Fibroblast of lung (primary cell): ENCODE measurements around the gene TPPP. TPM values are rescaled to one million over a fixed set of nuclear protein-coding genes. Genes with fewer than 3 reads are reported as not detected.

ENCODE experiments used
- DNase-seq, 2 donors: peaks; one replicate each; pipeline versions ENCODE4 v3.0.0 to v3.0.0-alpha.2; 2010; ENCODE audit warnings: low read depth in 2 of 2
- H2AFZ ChIP-seq: 2 replicates; pipeline ENCODE4 v1.5.1; 2012; ENCODE audit warnings: low read length, control low read depth, inconsistent platforms
- H3K27ac ChIP-seq: 2 replicates; pipeline ENCODE4 v1.5.1; 2011; ENCODE audit warnings: low read length, control low read depth; ENCODE audit not compliant: insufficient read depth
- H3K27me3 ChIP-seq: 2 replicates; pipeline ENCODE4 v1.5.1; 2011; ENCODE audit warnings: mild to moderate bottlenecking, low read length; ENCODE audit not compliant: control insufficient read depth, insufficient read depth
- H3K36me3 ChIP-seq: 2 replicates; pipeline ENCODE4 v1.5.1; 2011; ENCODE audit warnings: low read length; ENCODE audit not compliant: control insufficient read depth, insufficient read depth
- H3K4me1 ChIP-seq: 2 replicates; pipeline ENCODE4 v1.5.1; 2011; ENCODE audit warnings: low read length; ENCODE audit not compliant: control insufficient read depth, insufficient read depth; ENCODE audit errors: extremely low read depth
- H3K4me2 ChIP-seq: 2 replicates; pipeline ENCODE4 v1.5.1; 2011; ENCODE audit warnings: low read length, control low read depth; ENCODE audit not compliant: insufficient read depth; ENCODE audit errors: extremely low read depth
- H3K4me3 ChIP-seq, 4 experiments: fragments of 200-600 bp in 1 of 4; sonication (generic) in 1 of 4; replicated peaks in 1 of 4; 2 replicates each; pipeline ENCODE4 v1.5.1; 2011 to 2016; ENCODE audit warnings: low read length in 4 of 4, low read depth in 3 of 4, mild to moderate bottlenecking in 3 of 4, control low read depth in 2 of 4, inconsistent platforms in 1 of 4, mixed read lengths in 1 of 4; ENCODE audit not compliant: insufficient read depth in 1 of 4; ENCODE audit errors: control extremely low read depth in 1 of 4
- H3K79me2 ChIP-seq: 2 replicates; pipeline ENCODE4 v1.5.1; 2012; ENCODE audit warnings: mild to moderate bottlenecking, low read length, inconsistent platforms; ENCODE audit not compliant: control insufficient read depth, insufficient read depth
- H3K9ac ChIP-seq: 2 replicates; pipeline ENCODE4 v1.5.1; 2011; ENCODE audit warnings: mild to moderate bottlenecking, low read length, control low read depth; ENCODE audit not compliant: insufficient read depth
- H3K9me3 ChIP-seq: 2 replicates; pipeline ENCODE4 v1.5.1; 2012; ENCODE audit warnings: low read depth, low read length; ENCODE audit not compliant: control insufficient read depth, insufficient read depth
- H4K20me1 ChIP-seq: 2 replicates; pipeline ENCODE4 v1.5.1; 2011; ENCODE audit warnings: low read length; ENCODE audit not compliant: control insufficient read depth, insufficient read depth; ENCODE audit errors: extremely low read depth
- CTCF ChIP-seq, 2 donors: IDR thresholded peaks in 1 of 2; conservative IDR thresholded peaks in 1 of 2; 1 replicate in 1 of 2; 2 replicates in 1 of 2; pipeline ENCODE4 v1.5.1; 2011 to 2012; ENCODE audit warnings: low read length in 2 of 2, control low read depth in 1 of 2, inconsistent platforms in 1 of 2, low read depth in 1 of 2, mild to moderate bottlenecking in 1 of 2
- EZH2 ChIP-seq: IDR thresholded peaks from 2 replicates; pipeline ENCODE4 v1.5.1; 2012; ENCODE audit warnings: low read length, control low read depth, mild to moderate bottlenecking; ENCODE audit errors: missing control alignments
- polyA plus RNA-seq, 2 donors: library from polyadenylated mRNA; depleted of rRNA in 1 of 2; stranded (reverse) in 1 of 2; unstranded in 1 of 2; fragments of >200 nt; gene quantifications; 2 replicates each; pipeline ENCODE4 v1.2.1, GENCODE V29; 2011 to 2012; ENCODE audit warnings: missing spikeins in 1 of 2
- total RNA-seq: library from RNA; depleted of rRNA; stranded (reverse); fragments of >200 nt; gene quantifications from 2 replicates; pipeline ENCODE4 v1.2.1, GENCODE V29; 2014

Gene TPPP
- total and polyA plus RNA-seq, 2 donors (not counting 1 experiment from before 2014, with no cell fraction given) = 0.06 to 0.17 TPM

DNA sequence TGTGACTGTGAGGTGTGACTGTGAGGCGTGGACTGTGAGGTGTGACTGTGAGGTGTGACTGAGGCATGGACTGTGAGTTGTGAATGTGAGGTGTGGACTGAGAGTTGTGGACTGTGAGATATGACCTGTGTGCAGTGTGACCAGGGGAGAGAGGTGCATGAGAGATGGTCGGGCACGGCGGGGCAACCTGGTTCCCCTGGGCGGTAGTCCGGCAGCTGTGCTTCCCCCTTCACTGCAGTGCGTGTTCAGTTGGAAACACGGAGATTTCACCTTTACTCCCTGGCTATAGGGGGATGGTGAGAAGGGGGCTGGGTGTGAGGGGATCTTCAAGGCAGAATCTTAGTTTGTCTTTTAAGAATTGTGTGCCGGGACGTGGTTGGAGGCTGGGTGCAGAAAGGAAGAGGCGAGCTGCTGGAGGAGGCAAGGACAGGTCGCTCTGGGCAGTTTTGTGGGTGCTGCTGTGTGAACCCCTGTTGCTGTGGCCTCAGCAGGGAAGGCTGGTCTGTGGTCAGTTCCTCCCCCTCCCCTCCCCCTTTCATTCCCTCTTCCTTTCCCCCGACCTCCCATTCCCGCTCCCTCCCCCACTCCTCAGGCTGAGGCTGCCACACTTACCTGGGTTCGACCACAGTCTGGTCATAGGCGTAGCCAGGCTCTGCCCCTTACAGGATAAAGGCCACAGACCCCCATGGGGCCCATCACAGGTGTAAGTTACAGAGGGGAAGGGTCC, 41.7 kb downstream of the TPPP start:
- H3K4me2 ChIP-seq = no peak overlapping the region
- H2AFZ ChIP-seq = no peak overlapping the region

GRCh38 chr5:647727-648126, 45.4 kb downstream of the TPPP start:
- Histone ChIP-seq H3K4me1 (no peaks in the 10 kb centered on the region), H3K9me3 (no peaks in the 10 kb centered on the region), H2AFZ (no peak overlapping the region), H3K9ac (no peak overlapping the region), H3K4me2 (no peak overlapping the region), H3K36me3 (peaks cover 13% of the 10 kb centered on the region), H3K4me3 (no peak overlapping the region), H3K27me3 (no peaks in the 10 kb centered on the region), H4K20me1 (no peaks in the 10 kb centered on the region), H3K27ac (no peak overlapping the region), H3K79me2 (no peaks in the 10 kb centered on the region)
- no peak for DNase-seq
- TF ChIP-seq EZH2 (no peak), CTCF (conservative IDR thresholded peaks at IDR 0.05 in 1 of 2, IDR thresholded peaks at IDR 0.05 in 1 of 2; ENCODE audit: low read depth in 1 of 2, low read length in 2 of 2) (no peak)

More for the DNA sequence above, 41.7 kb downstream of the TPPP start:
- TF ChIP-seq CTCF (conservative IDR thresholded peaks at IDR 0.05 in 1 of 2, IDR thresholded peaks at IDR 0.05 in 1 of 2; ENCODE audit: low read depth in 1 of 2, low read length in 2 of 2) = no peak
- TF ChIP-seq EZH2 = no peak
- H3K27me3 ChIP-seq = no peaks in the 10 kb centered on the region
- H3K79me2 ChIP-seq = no peaks in the 10 kb centered on the region
- H3K9me3 ChIP-seq = no peaks in the 10 kb centered on the region
- H4K20me1 ChIP-seq = no peaks in the 10 kb centered on the region
- no peak overlapping the region for H3K9ac ChIP-seq
- no peak overlapping the region for H3K4me3 ChIP-seq
- no peaks in the 10 kb centered on the region for H3K4me1 ChIP-seq
- no peak overlapping the region for H3K27ac ChIP-seq
- no peak for DNase-seq
- H3K36me3 ChIP-seq = peaks cover 9% of the 10 kb centered on the region

- Histone ChIP-seq H3K27me3 (no peaks in the 10 kb centered on the region), H3K4me1 (no peaks in the 10 kb centered on the region), H4K20me1 (no peaks in the 10 kb centered on the region), H2AFZ (no peak overlapping the region), H3K4me2 (no peak overlapping the region), H3K36me3 (peaks cover 13% of the 10 kb centered on the region), H3K27ac (no peak overlapping the region), H3K9me3 (no peaks in the 10 kb centered on the region), H3K4me3 (no peak overlapping the region), H3K79me2 (no peaks in the 10 kb centered on the region), H3K9ac (no peak overlapping the region)
- DNase-seq = no peak
- TF ChIP-seq CTCF (conservative IDR thresholded peaks at IDR 0.05 in 1 of 2, IDR thresholded peaks at IDR 0.05 in 1 of 2; ENCODE audit: low read depth in 1 of 2, low read length in 2 of 2) (no peak), EZH2 (no peak)
Measured at GRCh38 chr5:647311-647710, 45.8 kb downstream of the TPPP start.
